ENCODE results near the gene HS1BP3.

The HS1BP3 gene

GRCh38 chr2:20615466-20616241, 35.2 kb downstream of the HS1BP3 start:
- no peak for DNase-seq

- DNase-seq: no peak
Measured at GRCh38 chr2:20615068-20615465, 35.8 kb downstream of the HS1BP3 start.

GRCh38 chr2:20614201-20615067, 36.5 kb downstream of the HS1BP3 start:
- no peak for DNase-seq

GRCh38 chr2:20612925-20613916, 37.7 kb downstream of the HS1BP3 start:
- DNase-seq: no peak

GRCh38 chr2:20611844-20612356, 39.0 kb downstream of the HS1BP3 start:
- no peak for DNase-seq

GRCh38 chr2:20611077-20611843, 39.6 kb downstream of the HS1BP3 start:
- no peak for DNase-seq

- no peak for DNase-seq
Measured at GRCh38 chr2:20609995-20610357, 40.9 kb downstream of the HS1BP3 start.

GRCh38 chr2:20609349-20609994, 41.4 kb downstream of the HS1BP3 start:
- DNase-seq: no peak

- DNase-seq: no peak
Measured at GRCh38 chr2:20608666-20609348, 42.1 kb downstream of the HS1BP3 start.

GRCh38 chr2:20607446-20607845, 43.5 kb downstream of the HS1BP3 start:
- DNase-seq: no peak

GRCh38 chr2:20606198-20606597, 44.7 kb downstream of the HS1BP3 start:
- DNase-seq: no peak

- no peak for DNase-seq
Measured at GRCh38 chr2:20604951-20605381, 45.9 kb downstream of the HS1BP3 start.

- no peak for DNase-seq
Measured at GRCh38 chr2:20604401-20604911, 46.4 kb downstream of the HS1BP3 start.

GRCh38 chr2:20603791-20604190, 47.1 kb downstream of the HS1BP3 start:
- DNase-seq: no peak

- DNase-seq: no peak
Measured at GRCh38 chr2:20602803-20603202, 48.1 kb downstream of the HS1BP3 start.

- DNase-seq: no peak
Measured at GRCh38 chr2:20600756-20601325, 50.1 kb downstream of the HS1BP3 start.

GRCh38 chr2:20599861-20600461, 50.9 kb downstream of the HS1BP3 start:
- no peak for DNase-seq

- no peak for DNase-seq
Measured at GRCh38 chr2:20599001-20599600, 51.8 kb downstream of the HS1BP3 start.

- no peak for DNase-seq
Measured at GRCh38 chr2:20597860-20598183, 53.1 kb downstream of the HS1BP3 start.
